Aorta (tissue), 5 donors: ENCODE results near the gene EXOC4. TPM values are rescaled to one million over a fixed set of nuclear protein-coding genes. Genes with fewer than 3 reads are reported as not detected.

Source experiments
- ATAC-seq: fragments of 200-7000 bp; cut with Tn5 transposase; one replicate; pipeline ENCODE4 v1.9.1; 2022; ENCODE audit warnings: moderate library complexity; ENCODE audit not compliant: low FRiP score
- DNase-seq, 2 donors: peaks; one replicate each; pipeline ENCODE4 v3.0.0-alpha.2; 2020
- H3K27ac ChIP-seq, 2 donors: one replicate each; pipeline ENCODE4 v1.5.1; 2013; ENCODE audit warnings: low read length in 2 of 2, mild to moderate bottlenecking in 2 of 2, moderate library complexity in 2 of 2, control low read depth in 1 of 2, inconsistent platforms in 1 of 2, low read depth in 1 of 2
- H3K27me3 ChIP-seq, 2 donors: one replicate each; pipeline ENCODE4 v1.6.1; 2013; ENCODE audit warnings: control low read depth in 1 of 2, low read length in 1 of 2, mild to moderate bottlenecking in 1 of 2, moderate library complexity in 1 of 2; ENCODE audit not compliant: insufficient read depth in 2 of 2, control insufficient read depth in 1 of 2
- H3K36me3 ChIP-seq, 2 donors: one replicate each; pipeline ENCODE4 v1.6.1; 2013; ENCODE audit warnings: control low read depth in 1 of 2, low read length in 1 of 2, mild to moderate bottlenecking in 1 of 2; ENCODE audit not compliant: insufficient read depth in 2 of 2, control insufficient read depth in 1 of 2
- H3K4me1 ChIP-seq, 2 donors: one replicate each; pipeline ENCODE4 v1.6.1; 2013; ENCODE audit warnings: low read length in 2 of 2, control low read depth in 1 of 2, mild to moderate bottlenecking in 1 of 2, moderate library complexity in 1 of 2; ENCODE audit not compliant: insufficient read depth in 2 of 2, control insufficient read depth in 1 of 2
- H3K4me3 ChIP-seq, 2 donors: one replicate each; pipeline ENCODE4 v1.5.1; 2013; ENCODE audit warnings: low read length in 2 of 2, control low read depth in 1 of 2, mild to moderate bottlenecking in 1 of 2
- H3K9me3 ChIP-seq: one replicate; pipeline ENCODE4 v1.6.1; 2013; ENCODE audit warnings: mild to moderate bottlenecking, low read length; ENCODE audit not compliant: control insufficient read depth
- WGBS, 2 donors: extraction: QIAGEN DNeasy Blood & Tissue Kit; methylation state at CpG; one replicate each; pipeline ENCODE4 v1.1.7; 2013; 5-methylcytosine and 5-hydroxymethylcytosine counted together
- intact Hi-C, 2 donors: fragments of 100-400 bp; cut with DNase I; formaldehyde crosslinking; loops; one replicate each; pipeline versions ENCODE4 v1.14.2 to v1.15.0; 2022
- polyA plus RNA-seq, 2 donors: library from polyadenylated mRNA; stranded (reverse); fragments of 200-250 nt; gene quantifications; one replicate each; pipeline ENCODE4 v1.2.3, GENCODE V29; 2013
- total RNA-seq, 2 donors: library from RNA; stranded (reverse); fragmentation: NEBNext Ultra II Directional; extraction: Animal tissue kit (Norgen Biotek cat#: 25700); gene quantifications; one replicate each; pipeline ENCODE4 v1.2.1, GENCODE V29; 2021
- donor health status: healthy with polysubstance abuse.
- donor health status: Bipolar disorder and iron deficiency.
- donor health status: DM: no; HTN: no; CAD: no.
- donor health status: DM: no; HTN: no; CAD: no.
- donor health status: DM: yes; HTN: yes; CAD: no.

The EXOC4 gene
- total and polyA plus RNA-seq, 4 donors = 19.9 to 109 (median 45.9) TPM

- no peak overlapping the region for H3K27ac ChIP-seq
- H3K4me3 ChIP-seq = no peak overlapping the region
- WGBS, 2 donors = 58 to 87% methylated on average over 5 of the region's 5 CpGs
- peaks cover 0 to 2% of the 10 kb centered on the region in 2 donors for H3K4me1 ChIP-seq
- no peak for ATAC-seq
- no peak for DNase-seq
- H3K36me3 ChIP-seq = no peaks in the 10 kb centered on the region
- no peaks in the 10 kb centered on the region for H3K9me3 ChIP-seq
- intact Hi-C loops = no loop called here
- no peaks in the 10 kb centered on the region for H3K27me3 ChIP-seq
Measured at GRCh38 chr7:133650487-133651300, 397.8 kb downstream of the EXOC4 start.

- Histone ChIP-seq H3K4me1 (peaks cover 0 to 2% of the 10 kb centered on the region in 2 donors), H3K36me3 (no peaks in the 10 kb centered on the region), H3K27me3 (no peaks in the 10 kb centered on the region), H3K4me3 (no peak overlapping the region), H3K9me3 (no peaks in the 10 kb centered on the region), H3K27ac (no peak overlapping the region)
- intact Hi-C loops = no loop called here
- WGBS, 2 donors = 94 to 96% methylated on average over 3 of the region's 3 CpGs
- ATAC-seq (no peak), DNase-seq (no peak)
Measured at GRCh38 chr7:133652547-133652946, 399.7 kb downstream of the EXOC4 start.

GRCh38 chr7:133654547-133654946 is 401.7 kb downstream of the EXOC4 start:
- ATAC-seq (no peak), DNase-seq (no peak)
- H3K4me3 ChIP-seq = no peak overlapping the region
- H3K4me1 ChIP-seq = no peaks in the 10 kb centered on the region
- H3K27ac ChIP-seq = no peak overlapping the region
- intact Hi-C loops = no loop called here
- no peaks in the 10 kb centered on the region for H3K9me3 ChIP-seq
- WGBS, 2 donors = 97% methylated on average over 4 of the region's 4 CpGs
- H3K36me3 ChIP-seq = no peaks in the 10 kb centered on the region
- H3K27me3 ChIP-seq = no peaks in the 10 kb centered on the region

- 98 to 99% methylated on average over 4 of the region's 4 CpGs for WGBS, 2 donors
- Histone ChIP-seq H3K27me3 (no peaks in the 10 kb centered on the region), H3K27ac (no peak overlapping the region), H3K4me3 (no peak overlapping the region), H3K4me1 (no peaks in the 10 kb centered on the region), H3K36me3 (peaks cover 0 to 2% of the 10 kb centered on the region in 2 donors), H3K9me3 (no peaks in the 10 kb centered on the region)
- ATAC-seq = no peak
- intact Hi-C loops = no loop called here
- no peak for DNase-seq
Measured at GRCh38 chr7:133662276-133662675, 409.4 kb downstream of the EXOC4 start.

- Histone ChIP-seq H3K36me3 (peaks cover 0 to 2% of the 10 kb centered on the region in 2 donors), H3K4me3 (no peak overlapping the region), H3K27ac (no peak overlapping the region), H3K4me1 (no peaks in the 10 kb centered on the region), H3K9me3 (no peaks in the 10 kb centered on the region), H3K27me3 (no peaks in the 10 kb centered on the region)
- no peak for DNase-seq
- intact Hi-C loops = no loop called here
- no peak for ATAC-seq
- 94 to 97% methylated on average over 4 of the region's 4 CpGs for WGBS, 2 donors
Measured at GRCh38 chr7:133662830-133663229, 410.0 kb downstream of the EXOC4 start.

- no peaks in the 10 kb centered on the region for H3K4me1 ChIP-seq
- H3K4me3 ChIP-seq = no peak overlapping the region
- intact Hi-C loops = no loop called here
- no peaks in the 10 kb centered on the region for H3K27me3 ChIP-seq
- ATAC-seq = no peak
- H3K9me3 ChIP-seq = no peaks in the 10 kb centered on the region
- peaks cover 0 to 2% of the 10 kb centered on the region in 2 donors for H3K36me3 ChIP-seq
- H3K27ac ChIP-seq = no peak overlapping the region
- no peak for DNase-seq
Measured at GRCh38 chr7:133664528-133664927, 411.6 kb downstream of the EXOC4 start.

GRCh38 chr7:133668296-133669060 is 415.6 kb downstream of the EXOC4 start:
- Histone ChIP-seq H3K27me3 (no peaks in the 10 kb centered on the region), H3K36me3 (no peaks in the 10 kb centered on the region), H3K27ac (no peak overlapping the region), H3K4me3 (no peak overlapping the region), H3K4me1 (no peaks in the 10 kb centered on the region), H3K9me3 (no peaks in the 10 kb centered on the region)
- DNase-seq (no peak), ATAC-seq (no peak)
- intact Hi-C loops = no loop called here
- WGBS, 2 donors = 95% methylated on average over 4 of the region's 4 CpGs

- no peaks in the 10 kb centered on the region for H3K36me3 ChIP-seq
- ATAC-seq (no peak), DNase-seq (no peak)
- no peak overlapping the region for H3K27ac ChIP-seq
- H3K27me3 ChIP-seq = no peaks in the 10 kb centered on the region
- no peak overlapping the region for H3K4me3 ChIP-seq
- H3K9me3 ChIP-seq = no peaks in the 10 kb centered on the region
- intact Hi-C loops = no loop called here
- WGBS, 2 donors = 79 to 91% methylated on average over 6 of the region's 6 CpGs
- H3K4me1 ChIP-seq = no peaks in the 10 kb centered on the region
Measured at GRCh38 chr7:133669061-133669455, 416.2 kb downstream of the EXOC4 start.

GRCh38 chr7:133670250-133670649 is 417.4 kb downstream of the EXOC4 start:
- no peaks in the 10 kb centered on the region for H3K4me1 ChIP-seq
- intact Hi-C loops = no loop called here
- WGBS, 2 donors = 76 to 80% methylated on average over 5 of the region's 5 CpGs
- H3K27ac ChIP-seq = no peak overlapping the region
- DNase-seq (no peak), ATAC-seq (no peak)
- no peaks in the 10 kb centered on the region for H3K9me3 ChIP-seq
- H3K4me3 ChIP-seq = no peak overlapping the region
- no peaks in the 10 kb centered on the region for H3K27me3 ChIP-seq
- no peaks in the 10 kb centered on the region for H3K36me3 ChIP-seq
